ENCODE results near the gene ZNF275. TPM values are rescaled to one million over a fixed set of nuclear protein-coding genes. Genes with fewer than 3 reads are reported as not detected.

ZNF275 gene
- total RNA-seq, 1 donor from 2014 or later = 14.8 TPM

- no peak overlapping the region for H3K9ac ChIP-seq (ENCODE audit: low read length)
- no peak for DNase-seq (ENCODE audit: low read depth)
- no peaks in the 10 kb centered on the region for H3K9me3 ChIP-seq (ENCODE audit: insufficient read depth, low read depth, low read length)
- H3K4me1 ChIP-seq (ENCODE audit: insufficient read depth, low read length) = no peaks in the 10 kb centered on the region
- no peaks in the 10 kb centered on the region for H3K79me2 ChIP-seq (ENCODE audit: insufficient read depth, low read length)
- no peak overlapping the region for H3K4me2 ChIP-seq (ENCODE audit: low read length)
- H3K27ac Mint-ChIP-seq (ENCODE audit: unreplicated experiment) = peak overlapping the region; percentile 26
- no peak overlapping the region for H3K4me3 Mint-ChIP-seq (ENCODE audit: unreplicated experiment)
- no peak for TF ChIP-seq CTCF (IDR thresholded peaks at IDR 0.05; ENCODE audit: insufficient read depth, low read depth, low read length)
- no peak for TF ChIP-seq EZH2 (IDR thresholded peaks at IDR 0.05; ENCODE audit: insufficient read depth, low read length)
- H3K27me3 ChIP-seq (ENCODE audit: insufficient read depth, low read length) = no peaks in the 10 kb centered on the region
- no peaks in the 10 kb centered on the region for H4K20me1 ChIP-seq (ENCODE audit: insufficient read depth, low read length)
- H2AFZ ChIP-seq (ENCODE audit: low read depth, low read length) = no peak overlapping the region
- H3K27me3 Mint-ChIP-seq (ENCODE audit: low read depth, unreplicated experiment) = peaks cover 18% of the 10 kb centered on the region
- no peak overlapping the region for H3K27ac ChIP-seq (ENCODE audit: low read depth, low read length)
- H3K4me3 ChIP-seq (ENCODE audit: insufficient read depth, low read depth, low read length) = no peak overlapping the region
- no peaks in the 10 kb centered on the region for H3K36me3 ChIP-seq (ENCODE audit: insufficient read depth, low read length)
- H3K36me3 Mint-ChIP-seq (ENCODE audit: low read depth, unreplicated experiment) = no peaks in the 10 kb centered on the region
- H3K4me1 Mint-ChIP-seq (ENCODE audit: low read depth, unreplicated experiment) = peaks cover 13% of the 10 kb centered on the region
- no peak for FAIRE-seq
- peaks cover 6% of the 10 kb centered on the region for H3K9me3 Mint-ChIP-seq (ENCODE audit: unreplicated experiment)
Measured at GRCh38 chrX:153307276-153308178, 26.4 kb upstream of the ZNF275 start.

GRCh38 chrX:153310901-153311300 lies 23.1 kb upstream of the ZNF275 start:
- Histone ChIP-seq H3K9ac (ENCODE audit: low read length) (no peak overlapping the region), H3K79me2 (ENCODE audit: insufficient read depth, low read length) (no peaks in the 10 kb centered on the region), H3K4me3 (ENCODE audit: insufficient read depth, low read depth, low read length) (no peak overlapping the region), H3K4me1 (ENCODE audit: insufficient read depth, low read length) (no peaks in the 10 kb centered on the region), H2AFZ (ENCODE audit: low read depth, low read length) (no peak overlapping the region), H3K9me3 (ENCODE audit: insufficient read depth, low read depth, low read length) (no peaks in the 10 kb centered on the region), H3K27me3 (ENCODE audit: insufficient read depth, low read length) (no peaks in the 10 kb centered on the region), H3K4me2 (ENCODE audit: low read length) (no peak overlapping the region), H3K36me3 (ENCODE audit: insufficient read depth, low read length) (no peaks in the 10 kb centered on the region), H3K27ac (ENCODE audit: low read depth, low read length) (no peak overlapping the region), H4K20me1 (ENCODE audit: insufficient read depth, low read length) (no peaks in the 10 kb centered on the region)
- Mint-ChIP-seq H3K4me3 (ENCODE audit: unreplicated experiment) (no peak overlapping the region), H3K27ac (ENCODE audit: unreplicated experiment) (no peak overlapping the region), H3K27me3 (ENCODE audit: low read depth, unreplicated experiment) (peaks cover 6% of the 10 kb centered on the region), H3K4me1 (ENCODE audit: low read depth, unreplicated experiment) (peaks cover 8% of the 10 kb centered on the region), H3K36me3 (ENCODE audit: low read depth, unreplicated experiment) (no peaks in the 10 kb centered on the region), H3K9me3 (ENCODE audit: unreplicated experiment) (no peaks in the 10 kb centered on the region)
- no peak for TF ChIP-seq EZH2 (IDR thresholded peaks at IDR 0.05; ENCODE audit: insufficient read depth, low read length)
- TF ChIP-seq CTCF (IDR thresholded peaks at IDR 0.05; ENCODE audit: insufficient read depth, low read depth, low read length) = no peak
- FAIRE-seq = no peak
- no peak for DNase-seq (ENCODE audit: low read depth)

- Histone ChIP-seq H3K27ac (ENCODE audit: low read depth, low read length) (no peak overlapping the region), H3K9ac (ENCODE audit: low read length) (no peak overlapping the region), H3K9me3 (ENCODE audit: insufficient read depth, low read depth, low read length) (no peaks in the 10 kb centered on the region), H4K20me1 (ENCODE audit: insufficient read depth, low read length) (no peaks in the 10 kb centered on the region), H3K4me2 (ENCODE audit: low read length) (no peak overlapping the region), H3K27me3 (ENCODE audit: insufficient read depth, low read length) (no peaks in the 10 kb centered on the region), H3K36me3 (ENCODE audit: insufficient read depth, low read length) (no peaks in the 10 kb centered on the region), H2AFZ (ENCODE audit: low read depth, low read length) (no peak overlapping the region), H3K4me3 (ENCODE audit: insufficient read depth, low read depth, low read length) (no peak overlapping the region), H3K4me1 (ENCODE audit: insufficient read depth, low read length) (no peaks in the 10 kb centered on the region), H3K79me2 (ENCODE audit: insufficient read depth, low read length) (no peaks in the 10 kb centered on the region)
- FAIRE-seq (no peak), DNase-seq (ENCODE audit: low read depth) (no peak)
- Mint-ChIP-seq H3K4me1 (ENCODE audit: low read depth, unreplicated experiment) (peaks cover 5% of the 10 kb centered on the region), H3K36me3 (ENCODE audit: low read depth, unreplicated experiment) (no peaks in the 10 kb centered on the region), H3K9me3 (ENCODE audit: unreplicated experiment) (no peaks in the 10 kb centered on the region), H3K27ac (ENCODE audit: unreplicated experiment) (no peak overlapping the region), H3K4me3 (ENCODE audit: unreplicated experiment) (no peak overlapping the region), H3K27me3 (ENCODE audit: low read depth, unreplicated experiment) (peaks cover 4% of the 10 kb centered on the region)
- TF ChIP-seq EZH2 (IDR thresholded peaks at IDR 0.05; ENCODE audit: insufficient read depth, low read length) = no peak
- TF ChIP-seq CTCF (IDR thresholded peaks at IDR 0.05; ENCODE audit: insufficient read depth, low read depth, low read length) = no peak
Measured at GRCh38 chrX:153312041-153312440, 21.9 kb upstream of the ZNF275 start.

Measured in astrocyte (in vitro differentiated cells and primary cell).